Natural killer cell (primary cell): ENCODE measurements around the gene KRT34. TPM values are rescaled to one million over a fixed set of nuclear protein-coding genes. Genes with fewer than 3 reads are reported as not detected.

Experiments
- ATAC-seq, 3 donors: fragments of 150-1000 bp in 2 of 3; fragments of 200-7000 bp in 1 of 3; cut with Tn5 transposase; 1 replicate in 1 of 3; 2 replicates in 2 of 3; pipeline ENCODE4 v1.10.0; 2021; ENCODE audit warnings: mild to moderate bottlenecking in 2 of 3, moderate library complexity in 2 of 3
- DNase-seq, 2 donors: peaks; one replicate each; pipeline versions ENCODE4 v3.0.0 to v3.0.0-alpha.2; 2013 to 2021; ENCODE audit warnings: mixed read lengths in 1 of 2
- H3K27ac ChIP-seq: one replicate; pipeline ENCODE4 v1.5.1; 2013; ENCODE audit warnings: mild to moderate bottlenecking, low read length
- H3K27me3 ChIP-seq: one replicate; pipeline ENCODE4 v1.6.1; 2013; ENCODE audit warnings: low read length; ENCODE audit not compliant: control insufficient read depth, insufficient read depth
- H3K36me3 ChIP-seq: one replicate; pipeline ENCODE4 v1.6.1; 2013; ENCODE audit warnings: low read length; ENCODE audit not compliant: control insufficient read depth, insufficient read depth
- H3K4me1 ChIP-seq: one replicate; pipeline ENCODE4 v1.6.1; 2013; ENCODE audit warnings: low read length; ENCODE audit not compliant: control insufficient read depth, insufficient read depth
- H3K4me3 ChIP-seq: one replicate; pipeline ENCODE4 v1.5.1; 2013; ENCODE audit warnings: low read length
- H3K9me3 ChIP-seq: one replicate; pipeline ENCODE4 v1.6.1; 2013; ENCODE audit warnings: low read length; ENCODE audit not compliant: control insufficient read depth, insufficient read depth
- H3K27ac Mint-ChIP-seq, 2 donors: one replicate each; pipeline ENCODE4 v1.8.0; 2022; ENCODE audit warnings: mild to moderate bottlenecking in 2 of 2, mixed read lengths in 2 of 2, moderate library complexity in 1 of 2
- H3K27me3 Mint-ChIP-seq, 2 donors: one replicate each; pipeline ENCODE4 v1.8.0; 2022; ENCODE audit warnings: low read depth in 2 of 2, mixed read lengths in 2 of 2
- H3K36me3 Mint-ChIP-seq: one replicate; pipeline ENCODE4 v1.8.0; 2022; ENCODE audit warnings: mixed read lengths
- H3K4me1 Mint-ChIP-seq, 2 donors: one replicate each; pipeline ENCODE4 v1.8.0; 2022; ENCODE audit warnings: mixed read lengths in 2 of 2
- H3K4me3 Mint-ChIP-seq: one replicate; pipeline ENCODE4 v1.8.0; 2022; ENCODE audit warnings: mild to moderate bottlenecking, moderate library complexity, mixed read lengths
- H3K9me3 Mint-ChIP-seq, 2 donors: one replicate each; pipeline ENCODE4 v1.8.0; 2022; ENCODE audit warnings: mixed read lengths in 2 of 2
- CTCF ChIP-seq: fragments of 200-600 bp; IDR thresholded peaks from one replicate; pipeline ENCODE4 v1.8.0; 2022; ENCODE audit warnings: antibody characterized with exemption
- WGBS: methylation state at CpG from one replicate; pipeline ENCODE4 v1.1.7; 2013; ENCODE audit warnings: missing lambda C conversion rate; ENCODE audit not compliant: insufficient coverage; 5-methylcytosine and 5-hydroxymethylcytosine counted together
- intact Hi-C: fragments of 100-400 bp; cut with micrococcal nuclease; formaldehyde crosslinking; loops from one replicate; pipeline ENCODE4 v1.14.2; 2022
- total RNA-seq, 4 donors: library from RNA; stranded (reverse); fragments of 120-200 nt in 1 of 4; gene quantifications; one replicate each; pipeline versions ENCODE4 v1.2.3 to v1.2.4, GENCODE V29; 2013 to 2022

The KRT34 gene
- total RNA-seq, 3 donors from 2014 or later (not counting 1 experiment from before 2014, with no cell fraction given): not detected

- Histone ChIP-seq H3K4me1 (peaks cover 14% of the 10 kb centered on the region), H3K4me3 (no peak overlapping the region), H3K9me3 (peaks cover 9% of the 10 kb centered on the region), H3K36me3 (no peaks in the 10 kb centered on the region), H3K27me3 (no peaks in the 10 kb centered on the region), H3K27ac (no peak overlapping the region)
- intact Hi-C loops: no loop called here
- DNase-seq (no peak), ATAC-seq (no peak)
- peaks cover 12% of the 10 kb centered on the region for H3K36me3 Mint-ChIP-seq
- no peak for TF ChIP-seq CTCF
- no peak overlapping the region for H3K27ac Mint-ChIP-seq
- no peak overlapping the region for H3K4me3 Mint-ChIP-seq
- WGBS: 94% methylated on average over 3 of the region's 3 CpGs
- H3K27me3 Mint-ChIP-seq: peaks cover 0 to 4% of the 10 kb centered on the region in 2 donors
- peaks cover 0 to 5% of the 10 kb centered on the region in 2 donors for H3K9me3 Mint-ChIP-seq
- peaks cover 12 to 14% of the 10 kb centered on the region in 2 donors for H3K4me1 Mint-ChIP-seq
Measured at GRCh38 chr17:41345992-41346391, 36.1 kb downstream of the KRT34 start.

- peaks cover 9% of the 10 kb centered on the region for H3K9me3 ChIP-seq
- WGBS: 95% methylated on average over 3 of the region's 3 CpGs
- H3K4me1 Mint-ChIP-seq: peaks cover 36 to 38% of the 10 kb centered on the region in 2 donors
Measured at GRCh38 chr17:41343029-41343428, 39.1 kb downstream of the KRT34 start.

GRCh38 chr17:41340934-41341861 is 40.9 kb downstream of the KRT34 start:
- Histone ChIP-seq H3K4me1 (peaks cover 34% of the 10 kb centered on the region), H3K27me3 (no peaks in the 10 kb centered on the region), H3K36me3 (no peaks in the 10 kb centered on the region), H3K9me3 (peaks cover 9% of the 10 kb centered on the region), H3K27ac (peak overlapping the region; percentile 84), H3K4me3 (no peak overlapping the region)
- H3K27ac Mint-ChIP-seq: peak overlapping the region; percentile 5 to 10
- 35% methylated on average over 7 of the region's 7 CpGs for WGBS
- DNase-seq (peak in 1 of 2 donors; percentile 88), ATAC-seq (peak; percentile 40 to 66 (median 62))
- peak overlapping the region; percentile 3 for H3K4me3 Mint-ChIP-seq
- TF ChIP-seq CTCF: no peak
- intact Hi-C loops: no loop called here
- peaks cover 0 to 6% of the 10 kb centered on the region in 2 donors for H3K27me3 Mint-ChIP-seq
- peaks cover 36 to 38% of the 10 kb centered on the region in 2 donors for H3K4me1 Mint-ChIP-seq
- H3K36me3 Mint-ChIP-seq: peaks cover 12% of the 10 kb centered on the region
- peaks cover 0 to 5% of the 10 kb centered on the region in 2 donors for H3K9me3 Mint-ChIP-seq

More at GRCh38 chr17:41343029-41343428, 39.1 kb downstream of the KRT34 start:
- H3K4me3 ChIP-seq: no peak overlapping the region
- peaks cover 32% of the 10 kb centered on the region for H3K4me1 ChIP-seq
- H3K4me3 Mint-ChIP-seq: no peak overlapping the region
- H3K36me3 Mint-ChIP-seq: peaks cover 12% of the 10 kb centered on the region
- TF ChIP-seq CTCF: no peak
- DNase-seq: no peak
- H3K27ac ChIP-seq: no peak overlapping the region
- no peak for ATAC-seq
- no peak overlapping the region for H3K27ac Mint-ChIP-seq
- H3K36me3 ChIP-seq: no peaks in the 10 kb centered on the region
- intact Hi-C loops: no loop called here
- H3K9me3 Mint-ChIP-seq: peaks cover 0 to 5% of the 10 kb centered on the region in 2 donors
- H3K27me3 ChIP-seq: no peaks in the 10 kb centered on the region
- peaks cover 0 to 6% of the 10 kb centered on the region in 2 donors for H3K27me3 Mint-ChIP-seq
